Activated CD4-positive, alpha-beta T cell treated with anti-CD3 and anti-CD28 coated beads for 36 hours (primary cell): ENCODE measurements around the gene ELMO1. TPM values are rescaled to one million over a fixed set of nuclear protein-coding genes. Genes with fewer than 3 reads are reported as not detected.

ENCODE experiments used
- ATAC-seq: fragments of 200-7000 bp; cut with Tn5 transposase; one replicate; pipeline ENCODE4 v1.10.0; 2021; ENCODE audit warnings: mild to moderate bottlenecking, moderate library complexity
- CTCF ChIA-PET: fragments of 350-600 bp; sonication (Branson Sonifier 250); formaldehyde crosslinking; loops from one replicate; lab custom pipeline; 2021; ENCODE audit warnings: antibody characterized with exemption; lab: Charles Lee
- POLR2A ChIA-PET: fragments of 350-600 bp; sonication (Branson Sonifier 250); formaldehyde crosslinking; loops from one replicate; lab custom pipeline; 2021; ENCODE audit warnings: antibody characterized with exemption, inconsistent platforms; lab: Charles Lee
- DNase-seq: peaks from one replicate; pipeline ENCODE4 v3.0.0-alpha.2; 2020
- H3K27ac Mint-ChIP-seq: one replicate; pipeline ENCODE4 v1.8.0; 2021; ENCODE audit warnings: mixed read lengths
- H3K27me3 Mint-ChIP-seq: one replicate; pipeline ENCODE4 v1.8.0; 2021; ENCODE audit warnings: mixed read lengths
- H3K36me3 Mint-ChIP-seq: one replicate; pipeline ENCODE4 v1.8.0; 2021; ENCODE audit warnings: low read depth, mixed read lengths
- H3K4me1 Mint-ChIP-seq: one replicate; pipeline ENCODE4 v1.8.0; 2021; ENCODE audit warnings: mixed read lengths
- H3K4me3 Mint-ChIP-seq: one replicate; pipeline ENCODE4 v1.8.0; 2021; ENCODE audit warnings: mild to moderate bottlenecking, moderate library complexity, mixed read lengths
- H3K9me3 Mint-ChIP-seq: one replicate; pipeline ENCODE4 v1.8.0; 2021; ENCODE audit warnings: low read depth, mixed read lengths
- intact Hi-C, 2 experiments: fragments of 100-400 bp; cut with DNase I in 1 of 2; cut with micrococcal nuclease in 1 of 2; formaldehyde crosslinking; loops; one replicate each; pipeline versions ENCODE4 v1.14.2 to v1.15.1; 2022 to 2024; cut with DNase I, micrococcal nuclease
- total RNA-seq, 2 experiments: library from RNA; stranded (reverse); gene quantifications; one replicate each; pipeline ENCODE4 v1.2.3, GENCODE V29; 2021

ELMO1 gene
- total RNA-seq, 2 experiments from 2014 or later: 96.2 to 173 TPM

GRCh38 chr7:37390114-37390513 is 58.5 kb downstream of the ELMO1 start:
- H3K36me3 Mint-ChIP-seq: peaks cover 3% of the 10 kb centered on the region
- DNase-seq: no peak
- H3K4me1 Mint-ChIP-seq: peaks cover 72% of the 10 kb centered on the region
- CTCF ChIA-PET: no interaction called here
- POLR2A ChIA-PET: no interaction called here
- no peaks in the 10 kb centered on the region for H3K9me3 Mint-ChIP-seq
- no peak for ATAC-seq
- H3K27ac Mint-ChIP-seq: no peak overlapping the region
- intact Hi-C loops: no loop called here
- no peak overlapping the region for H3K4me3 Mint-ChIP-seq
- H3K27me3 Mint-ChIP-seq: no peaks in the 10 kb centered on the region

GRCh38 chr7:37388811-37389210 is 59.9 kb downstream of the ELMO1 start:
- ATAC-seq (no peak), DNase-seq (no peak)
- intact Hi-C loops: no loop called here
- H3K27ac Mint-ChIP-seq: no peak overlapping the region
- H3K4me1 Mint-ChIP-seq: peaks cover 61% of the 10 kb centered on the region
- H3K4me3 Mint-ChIP-seq: no peak overlapping the region
- CTCF ChIA-PET: no interaction called here
- H3K36me3 Mint-ChIP-seq: no peaks in the 10 kb centered on the region
- H3K27me3 Mint-ChIP-seq: no peaks in the 10 kb centered on the region
- H3K9me3 Mint-ChIP-seq: no peaks in the 10 kb centered on the region
- POLR2A ChIA-PET: no interaction called here

- ChIA-PET CTCF (no interaction called here), POLR2A (interaction anchor here (0.6 kb wide), 1 partner anchor 779 kb away, joined by 4 read pairs; no protein-coding TSS in a partner anchor)
- Mint-ChIP-seq H3K27ac (no peak overlapping the region), H3K4me1 (peaks cover 53% of the 10 kb centered on the region), H3K27me3 (no peaks in the 10 kb centered on the region), H3K36me3 (peaks cover 3% of the 10 kb centered on the region), H3K4me3 (no peak overlapping the region), H3K9me3 (no peaks in the 10 kb centered on the region)
- DNase-seq (no peak), ATAC-seq (no peak)
- intact Hi-C loops: no loop called here
Measured at GRCh38 chr7:37385787-37386186, 62.9 kb downstream of the ELMO1 start.

GRCh38 chr7:37382546-37383088 is 66.0 kb downstream of the ELMO1 start:
- CTCF ChIA-PET: no interaction called here
- peaks cover 52% of the 10 kb centered on the region for H3K4me1 Mint-ChIP-seq
- H3K27me3 Mint-ChIP-seq: no peaks in the 10 kb centered on the region
- ATAC-seq (no peak), DNase-seq (no peak)
- intact Hi-C loops: no loop called here
- POLR2A ChIA-PET: no interaction called here
- no peak overlapping the region for H3K27ac Mint-ChIP-seq
- H3K4me3 Mint-ChIP-seq: no peak overlapping the region
- peaks cover 6% of the 10 kb centered on the region for H3K9me3 Mint-ChIP-seq
- H3K36me3 Mint-ChIP-seq: peaks cover 14% of the 10 kb centered on the region

- no peak for ATAC-seq
- H3K4me1 Mint-ChIP-seq: peaks cover 59% of the 10 kb centered on the region
Measured at GRCh38 chr7:37380831-37381230, 67.8 kb downstream of the ELMO1 start.

GRCh38 chr7:37379546-37380277 is 69.0 kb downstream of the ELMO1 start:
- DNase-seq: no peak
- intact Hi-C loops: no loop called here
- ChIA-PET CTCF (no interaction called here), POLR2A (no interaction called here)
- Mint-ChIP-seq H3K4me1 (peaks cover 62% of the 10 kb centered on the region), H3K4me3 (no peak overlapping the region), H3K27ac (no peak overlapping the region), H3K27me3 (no peaks in the 10 kb centered on the region), H3K9me3 (peaks cover 15% of the 10 kb centered on the region), H3K36me3 (peaks cover 34% of the 10 kb centered on the region)
- ATAC-seq: no peak

More at GRCh38 chr7:37380831-37381230, 67.8 kb downstream of the ELMO1 start:
- Mint-ChIP-seq H3K36me3 (peaks cover 28% of the 10 kb centered on the region), H3K27me3 (no peaks in the 10 kb centered on the region), H3K9me3 (peaks cover 15% of the 10 kb centered on the region), H3K27ac (no peak overlapping the region), H3K4me3 (no peak overlapping the region)
- POLR2A ChIA-PET: interaction anchor here (0.7 kb wide), 1 partner anchor 626 kb away, joined by 3 read pairs; no protein-coding TSS in a partner anchor
- no peak for DNase-seq
- CTCF ChIA-PET: no interaction called here
- intact Hi-C loops: no loop called here

- H3K36me3 Mint-ChIP-seq: peaks cover 36% of the 10 kb centered on the region
- ATAC-seq: peak; percentile 71
- H3K4me3 Mint-ChIP-seq: no peak overlapping the region
- H3K27me3 Mint-ChIP-seq: no peaks in the 10 kb centered on the region
- peak; percentile 64 for DNase-seq
- intact Hi-C loops: loop anchor here (1.0 to 2.0 kb wide), 3 partner anchors 12 to 32 kb away; no protein-coding TSS in a partner anchor
- peaks cover 62% of the 10 kb centered on the region for H3K4me1 Mint-ChIP-seq
- peak overlapping the region; percentile 82 for H3K27ac Mint-ChIP-seq
- ChIA-PET POLR2A (interaction anchor here (1.4 kb wide), 1 partner anchor 24 kb away, joined by 3 read pairs; no protein-coding TSS in a partner anchor), CTCF (interaction anchor here (1.3 to 1.4 kb wide), 2 partner anchors 23 to 29 kb away, joined by 3 to 4 read pairs; no protein-coding TSS in a partner anchor)
- H3K9me3 Mint-ChIP-seq: peaks cover 15% of the 10 kb centered on the region
Measured at GRCh38 chr7:37377231-37377630, 71.4 kb downstream of the ELMO1 start.

GRCh38 chr7:37376386-37376785 is 72.3 kb downstream of the ELMO1 start:
- Mint-ChIP-seq H3K27ac (peak overlapping the region; percentile 82), H3K4me3 (peak overlapping the region; percentile 9), H3K9me3 (peaks cover 15% of the 10 kb centered on the region), H3K27me3 (no peaks in the 10 kb centered on the region), H3K36me3 (peaks cover 36% of the 10 kb centered on the region), H3K4me1 (peaks cover 71% of the 10 kb centered on the region)
- ATAC-seq (peak; percentile 82), DNase-seq (peak; percentile 75)
- CTCF ChIA-PET: interaction anchor here (0.6 to 1.5 kb wide), 6 partner anchors 10 to 30 kb away, joined by 3 to 5 read pairs (median 4); no protein-coding TSS in a partner anchor
- POLR2A ChIA-PET: interaction anchor here (1.4 kb wide), 1 partner anchor 23 kb away, joined by 3 read pairs; no protein-coding TSS in a partner anchor
- intact Hi-C loops: loop anchor here (1.0 to 2.0 kb wide), 3 partner anchors 21 to 32 kb away; no protein-coding TSS in a partner anchor

- ChIA-PET POLR2A (no interaction called here), CTCF (interaction anchor here (1.4 kb wide), 1 partner anchor 12 kb away, joined by 4 read pairs; no protein-coding TSS in a partner anchor)
- Mint-ChIP-seq H3K4me3 (no peak overlapping the region), H3K36me3 (peaks cover 26% of the 10 kb centered on the region), H3K4me1 (peaks cover 71% of the 10 kb centered on the region), H3K9me3 (peaks cover 9% of the 10 kb centered on the region), H3K27ac (peak overlapping the region; percentile 39), H3K27me3 (no peaks in the 10 kb centered on the region)
- intact Hi-C loops: no loop called here
- DNase-seq: no peak
- no peak for ATAC-seq
Measured at GRCh38 chr7:37372750-37373149, 75.9 kb downstream of the ELMO1 start.

- intact Hi-C loops: no loop called here
- Mint-ChIP-seq H3K36me3 (peaks cover 22% of the 10 kb centered on the region), H3K27me3 (no peaks in the 10 kb centered on the region), H3K4me3 (no peak overlapping the region), H3K9me3 (peaks cover 10% of the 10 kb centered on the region), H3K27ac (peak overlapping the region; percentile 22), H3K4me1 (peaks cover 72% of the 10 kb centered on the region)
- CTCF ChIA-PET: no interaction called here
- ATAC-seq: peak; percentile 50
- DNase-seq: peak; percentile 34
- POLR2A ChIA-PET: no interaction called here
Measured at GRCh38 chr7:37371755-37372154, 76.9 kb downstream of the ELMO1 start.

- Mint-ChIP-seq H3K4me1 (peaks cover 72% of the 10 kb centered on the region), H3K4me3 (no peak overlapping the region)
- intact Hi-C loops: no loop called here
Measured at GRCh38 chr7:37369906-37370305, 78.8 kb downstream of the ELMO1 start.

More at GRCh38 chr7:37369906-37370305, 78.8 kb downstream of the ELMO1 start:
- peaks cover 10% of the 10 kb centered on the region for H3K36me3 Mint-ChIP-seq
- no peaks in the 10 kb centered on the region for H3K27me3 Mint-ChIP-seq
- peaks cover 5% of the 10 kb centered on the region for H3K9me3 Mint-ChIP-seq
- H3K27ac Mint-ChIP-seq: no peak overlapping the region
- ChIA-PET CTCF (interaction anchor here (1.1 kb wide), 1 partner anchor 72 kb away, joined by 3 read pairs; no protein-coding TSS in a partner anchor), POLR2A (no interaction called here)
- no peak for ATAC-seq
- no peak for DNase-seq
